WI38 (cell line): ENCODE measurements around the gene HSFX2.
"Not testable (repeated sequence)": the region's sequence is repeated elsewhere in the genome, so short reads cannot be mapped to it uniquely, and the experiment has no call there.

Experiments
- H3K4me3 ChIP-seq: 2 replicates; pipeline ENCODE4 v1.5.1; 2011; ENCODE audit warnings: low read depth, mild to moderate bottlenecking, control low read depth, low read length
- CTCF ChIP-seq: IDR thresholded peaks from 2 replicates; pipeline ENCODE4 v1.5.1; 2012; ENCODE audit warnings: low read depth, mild to moderate bottlenecking, control low read depth, low read length

Gene HSFX2

DNA sequence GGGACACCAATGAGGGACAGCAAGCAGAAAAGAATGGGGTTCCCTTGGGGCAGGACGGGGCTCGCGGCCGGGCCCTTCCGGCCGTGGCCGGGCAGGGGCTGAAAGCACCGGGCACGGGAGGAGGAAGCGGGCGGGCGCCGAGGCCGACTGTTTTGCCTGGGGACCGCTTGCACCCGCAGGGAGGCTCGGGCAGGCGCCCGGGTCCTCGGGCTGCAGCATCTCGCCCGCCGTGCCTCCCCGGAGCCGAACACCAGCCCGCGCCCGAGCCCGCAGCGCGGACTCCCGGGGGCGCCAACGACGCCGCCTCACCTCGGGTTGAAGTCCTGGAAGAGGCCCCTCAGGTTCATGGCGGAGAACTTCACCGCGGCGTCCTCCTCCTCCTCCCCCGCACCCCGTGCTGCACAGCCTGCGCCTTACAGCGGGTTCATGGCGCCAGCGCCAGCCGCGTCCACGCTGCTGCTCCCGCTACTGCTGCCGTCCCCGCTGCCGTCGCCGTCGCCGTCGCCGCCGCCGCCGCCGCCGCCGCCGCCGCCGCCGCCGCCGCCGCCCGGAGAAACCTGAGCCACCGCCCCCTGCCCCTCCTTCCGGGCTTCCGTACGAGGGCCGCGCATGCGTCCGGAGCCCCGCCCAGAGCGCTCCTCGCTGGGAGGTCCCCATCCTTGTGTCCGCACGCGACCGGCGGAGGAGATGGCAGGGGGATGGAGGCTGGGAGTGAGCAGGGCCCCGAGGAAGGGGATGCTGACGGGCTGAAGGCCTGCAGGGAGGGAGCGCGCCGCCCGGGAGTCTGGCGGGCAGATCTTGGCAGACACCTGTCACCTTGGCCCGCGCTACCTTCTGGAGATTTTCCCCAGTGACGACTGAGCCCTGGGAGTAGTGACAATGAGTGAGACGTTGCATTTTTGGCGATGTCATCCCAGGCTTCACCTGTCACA is 36.4 kb upstream of the HSFX2 start, which contains the start of gene TMEM185A:
Gene TMEM185A, minus strand, starts transcription at position 559 of the 932 bp plus-strand sequence. Its CDS starts 212 bp downstream, at position 347.
- TF ChIP-seq CTCF, result no peak
- H3K4me3 ChIP-seq, result peak within 1 kb of the TSS; percentile 69

- H3K4me3 ChIP-seq, result peak overlapping the region; percentile 69
- no peak for TF ChIP-seq CTCF
These were observed 35.6 kb upstream of the HSFX2 start for GRCh38 chrX:149630681-149631233.

DNA sequence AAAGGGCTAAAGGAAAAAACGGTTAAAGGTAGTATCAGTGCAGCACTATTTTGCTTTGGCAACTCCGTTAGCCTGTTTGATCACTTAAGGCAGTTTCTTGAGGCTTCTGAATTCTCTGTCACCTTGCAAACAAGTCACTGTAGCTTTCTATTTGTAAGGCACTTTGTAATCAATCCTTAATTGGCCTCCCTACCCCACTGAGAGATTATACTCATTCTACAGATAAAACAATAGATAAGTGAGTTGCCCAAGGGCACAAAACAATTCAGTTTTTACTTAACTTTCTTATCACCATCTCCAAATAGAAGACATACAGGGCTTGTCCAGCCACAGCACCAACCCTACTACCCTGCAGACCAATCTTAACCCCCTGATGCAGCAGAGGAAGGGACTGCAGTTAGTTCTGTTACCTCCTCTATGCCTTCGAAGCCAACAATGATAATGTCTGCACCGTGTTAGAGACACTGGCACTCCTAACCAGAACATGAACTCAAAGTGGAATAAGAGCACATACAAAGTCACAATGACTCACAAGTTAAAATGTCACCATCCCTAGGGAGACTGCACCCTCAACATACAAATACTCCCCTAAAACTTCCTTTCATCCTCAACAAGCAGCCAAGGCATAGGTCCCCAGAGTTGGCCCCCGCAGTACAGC is 34.7 kb upstream of the HSFX2 start:
- no peak for TF ChIP-seq CTCF
- H3K4me3 ChIP-seq, result peak overlapping the region; percentile 69

- no peak for TF ChIP-seq CTCF
- no peak overlapping the region for H3K4me3 ChIP-seq
These were observed 33.7 kb upstream of the HSFX2 start for GRCh38 chrX:149628768-149629167.

GRCh38 chrX:149628280-149628679 is 33.2 kb upstream of the HSFX2 start:
- no peak overlapping the region for H3K4me3 ChIP-seq
- no peak for TF ChIP-seq CTCF

DNA sequence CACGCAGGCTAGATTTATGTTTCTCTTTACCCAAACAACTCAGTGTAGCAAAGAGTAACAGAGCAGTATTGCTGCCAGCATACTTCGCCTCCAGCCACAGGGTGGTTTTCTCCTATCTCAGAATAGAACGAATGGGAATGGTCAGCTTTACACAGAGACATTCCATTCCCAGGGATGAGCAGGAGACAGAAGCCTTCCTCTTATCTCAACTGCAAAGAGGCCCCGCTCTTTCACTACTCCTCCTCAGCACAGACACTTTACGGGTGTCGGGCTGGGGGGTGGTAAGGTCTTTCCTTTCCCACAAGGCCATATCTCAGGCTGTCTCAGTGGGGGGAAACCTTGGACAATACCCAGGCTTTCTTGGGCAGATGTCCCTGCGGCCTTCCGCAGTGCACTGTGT is 31.7 kb upstream of the HSFX2 start:
- not testable (repeated sequence) for H3K4me3 ChIP-seq

DNA sequence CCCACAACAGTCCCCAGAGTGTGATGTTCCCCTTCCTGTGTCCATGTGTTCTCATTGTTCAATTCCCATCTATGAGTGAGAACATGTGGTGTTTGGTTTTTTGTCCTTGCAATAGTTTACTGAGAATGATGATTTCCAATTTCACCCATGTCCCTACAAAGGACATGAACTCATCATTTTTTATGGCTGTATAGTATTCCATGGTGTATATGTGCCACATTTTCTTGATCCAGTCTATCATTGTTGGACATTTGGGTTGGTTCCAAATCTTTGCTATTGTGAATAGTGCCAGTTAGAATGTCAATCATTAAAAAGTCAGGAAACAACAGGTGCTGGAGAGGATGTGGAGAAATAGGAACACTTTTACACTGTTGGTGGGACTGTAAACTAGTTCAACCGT is 24.5 kb upstream of the HSFX2 start:
- not testable (repeated sequence) for H3K4me3 ChIP-seq

- H3K4me3 ChIP-seq, result no peak overlapping the region
- no peak for TF ChIP-seq CTCF
These were observed 23.8 kb upstream of the HSFX2 start for GRCh38 chrX:149618871-149619270.
